HG03060 (cell line): ENCODE results near the gene TAF1B.

ENCODE experiments used
- ATAC-seq: cut with Tn5 transposase; IDR thresholded peaks from one replicate; pipeline ENCODE4 v1.9.1; 2021; ENCODE audit warnings: low read depth, moderate number of reproducible peaks; ENCODE audit not compliant: unreplicated experiment

The TAF1B gene

GRCh38 chr2:9937258-9937657, 94.0 kb downstream of the TAF1B start:
- ATAC-seq, result no peak

GRCh38 chr2:9937968-9938367, 94.7 kb downstream of the TAF1B start:
- ATAC-seq, result no peak

DNA sequence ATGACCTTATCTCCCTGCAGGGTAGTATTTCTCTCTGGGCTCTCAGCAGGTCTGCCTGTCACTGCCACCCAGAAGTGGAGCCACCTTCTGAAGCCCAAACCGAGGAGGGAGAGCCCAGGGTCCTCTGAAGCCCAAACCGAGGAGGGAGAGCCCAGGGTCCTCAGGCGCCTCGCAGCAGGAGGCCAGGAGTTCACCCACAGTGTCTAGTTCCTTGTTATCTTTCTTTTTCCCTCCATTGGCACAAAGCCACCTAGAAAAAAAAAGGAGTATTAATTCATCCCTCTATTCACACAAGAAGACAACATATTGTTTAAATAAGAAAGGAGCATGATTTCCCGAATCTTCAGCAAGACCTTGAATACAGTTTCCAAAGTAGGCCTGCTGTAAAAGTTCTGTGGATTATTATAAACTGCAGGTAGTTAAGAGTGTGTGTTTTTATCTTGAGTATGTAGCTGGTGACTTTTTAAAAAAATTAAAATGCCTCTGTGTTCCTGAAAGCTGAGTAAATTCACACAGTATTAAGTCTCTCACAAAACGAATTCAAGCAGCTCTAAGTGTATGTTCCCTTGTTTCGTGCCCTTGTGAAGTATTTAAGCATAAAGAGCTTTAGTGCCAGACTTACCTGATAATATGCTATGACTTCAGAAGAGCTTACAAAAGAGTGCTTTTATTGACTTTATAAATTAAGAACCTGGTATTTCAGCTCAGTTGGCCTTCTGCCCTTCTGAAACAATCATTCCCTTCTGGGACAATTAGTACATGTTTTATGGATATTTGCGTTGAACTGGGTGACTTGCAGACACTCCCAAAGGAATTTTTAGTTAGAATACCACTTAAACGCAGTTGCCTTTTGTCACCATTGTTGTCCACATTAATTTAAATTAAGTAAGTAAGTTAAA, 96.6 kb downstream of the TAF1B start:
- no peak for ATAC-seq

DNA sequence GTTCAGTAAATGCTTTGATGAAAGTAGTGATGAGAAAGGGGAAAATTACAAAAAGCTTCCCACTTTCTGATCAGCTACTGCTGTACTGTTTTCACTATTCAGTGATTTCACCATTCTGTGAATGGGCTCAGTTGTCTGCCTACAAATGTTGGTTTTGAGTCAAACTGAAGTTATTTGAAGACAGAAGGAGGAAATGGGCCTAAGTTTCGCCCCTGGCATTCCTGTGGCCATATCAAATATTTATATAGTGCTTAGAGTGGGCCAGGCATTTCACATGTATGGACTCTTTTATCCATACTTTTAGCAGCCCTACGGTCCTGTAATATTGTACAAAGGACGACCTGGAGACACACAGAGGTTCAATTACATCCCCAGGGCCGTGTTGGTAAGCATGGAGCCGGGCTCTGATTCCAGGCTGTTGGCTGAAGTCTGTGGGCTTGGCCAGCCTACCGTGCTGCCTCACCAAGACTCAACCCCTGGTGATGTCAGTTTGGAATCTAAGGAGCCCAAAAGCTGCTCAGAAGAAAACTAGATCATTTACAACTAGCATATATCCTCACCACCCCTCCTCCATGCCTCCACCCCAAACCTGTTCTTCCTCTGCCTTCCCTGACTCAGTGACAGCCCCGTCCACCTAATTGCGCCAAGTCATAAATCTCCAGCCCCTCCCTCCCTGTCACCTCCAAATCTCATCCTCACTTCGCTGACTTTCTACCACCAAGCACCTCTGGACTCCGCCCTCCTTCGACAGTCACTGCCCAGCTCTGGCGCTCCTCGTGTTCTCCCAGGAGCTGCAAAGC, 98.1 kb downstream of the TAF1B start:
- ATAC-seq, result no peak

GRCh38 chr2:9941996-9942390, 98.7 kb downstream of the TAF1B start:
- no peak for ATAC-seq

DNA sequence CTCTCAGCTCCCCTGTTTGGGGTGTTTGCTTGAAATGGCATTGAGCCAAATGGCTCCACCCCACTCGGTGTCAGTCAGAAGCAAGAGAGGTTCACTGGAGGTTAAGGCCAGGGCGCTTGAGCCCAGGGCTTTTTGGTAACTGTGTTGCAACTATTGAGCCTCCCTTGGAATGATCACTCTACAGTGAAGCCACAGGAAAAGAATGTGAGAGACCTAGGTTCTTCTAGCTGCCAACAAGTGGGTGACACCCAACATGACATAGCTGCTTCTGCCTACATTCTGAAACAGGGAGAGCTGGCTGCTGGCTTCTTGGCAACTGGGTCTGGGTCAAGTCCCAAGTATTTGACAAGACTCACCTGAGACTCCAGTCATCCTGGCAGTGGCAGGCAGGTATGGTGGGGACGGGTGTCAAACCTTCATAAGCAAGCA, 101.1 kb downstream of the TAF1B start:
- ATAC-seq, result no peak

DNA sequence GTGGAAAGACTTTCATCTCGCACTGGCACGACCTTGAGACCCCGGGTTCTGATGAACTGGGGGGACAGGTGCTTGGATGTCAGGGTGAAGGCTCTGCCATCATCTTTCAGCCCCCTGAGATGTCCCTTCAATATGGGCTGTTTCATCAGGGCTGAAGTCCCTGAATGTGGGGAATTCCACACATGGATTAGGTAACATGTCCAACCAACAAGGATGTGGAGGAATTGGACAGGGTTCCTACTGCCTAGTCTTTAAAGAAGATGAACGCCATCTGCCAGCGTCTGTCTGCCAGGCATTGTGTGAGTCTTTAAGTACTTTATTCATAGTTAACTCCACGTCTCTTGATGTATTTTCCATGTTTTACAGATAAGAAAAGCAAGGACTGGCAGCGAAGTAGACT, 102.3 kb downstream of the TAF1B start:
- ATAC-seq, result no peak

- no peak for ATAC-seq
Observed at GRCh38 chr2:9946076-9946475, 102.8 kb downstream of the TAF1B start.

DNA sequence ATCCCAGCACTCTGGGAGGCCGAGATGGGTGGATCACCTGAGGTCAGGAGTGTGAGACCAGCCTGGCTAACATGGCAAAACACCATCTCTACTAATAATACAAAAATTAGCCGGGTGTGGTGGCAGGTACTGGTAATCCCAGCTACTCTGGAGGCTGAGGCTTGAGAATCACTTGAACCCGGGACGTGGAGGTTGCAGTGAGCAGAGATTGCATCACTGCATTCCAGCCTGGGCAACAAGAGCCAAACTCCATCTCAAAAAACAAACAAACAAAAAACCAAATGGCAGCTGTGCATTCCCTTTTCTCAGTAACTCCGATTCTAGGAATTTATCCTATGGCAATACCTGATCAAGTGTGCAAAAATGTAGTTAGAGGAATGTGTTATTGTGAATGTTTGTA, 103.5 kb downstream of the TAF1B start:
- ATAC-seq, result no peak

GRCh38 chr2:9948721-9949120, 105.4 kb downstream of the TAF1B start:
- no peak for ATAC-seq

DNA sequence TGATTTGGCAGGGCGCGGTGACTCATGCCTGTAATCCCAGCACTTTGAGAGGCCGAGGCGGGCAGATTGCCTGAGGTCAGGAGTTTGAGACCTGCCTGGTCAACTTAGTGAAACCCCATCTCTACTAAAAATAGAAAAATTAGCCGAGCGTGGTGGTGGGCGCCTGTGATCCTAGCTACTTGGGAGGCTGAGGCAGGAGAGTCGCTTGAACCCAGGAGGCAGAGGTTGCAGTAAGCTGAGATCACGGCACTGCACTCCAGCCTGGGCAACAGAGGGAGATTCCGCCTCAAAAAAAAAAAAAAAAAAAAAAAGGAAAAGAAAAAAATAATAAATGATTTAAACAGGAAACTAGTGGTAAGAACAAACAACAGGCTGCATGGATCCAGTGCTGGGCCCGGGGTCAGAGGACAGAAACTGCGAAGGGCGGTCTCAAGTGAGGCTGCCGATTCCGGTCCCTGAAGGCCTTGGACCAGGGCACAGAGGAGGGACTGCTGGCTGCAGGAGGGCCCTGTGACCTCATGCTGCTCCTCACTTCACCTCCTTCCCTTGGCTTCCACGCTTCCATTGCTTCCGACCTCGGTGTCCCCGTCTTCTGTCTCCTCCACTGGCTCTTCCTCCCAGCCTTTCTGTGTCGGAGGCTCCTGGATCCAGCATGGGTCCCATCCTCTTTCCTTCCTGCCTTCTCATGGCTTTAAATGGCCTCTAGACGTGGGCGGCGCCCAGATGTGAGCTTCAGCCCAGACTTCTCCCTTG, 106.1 kb downstream of the TAF1B start:
- ATAC-seq, result no peak

DNA sequence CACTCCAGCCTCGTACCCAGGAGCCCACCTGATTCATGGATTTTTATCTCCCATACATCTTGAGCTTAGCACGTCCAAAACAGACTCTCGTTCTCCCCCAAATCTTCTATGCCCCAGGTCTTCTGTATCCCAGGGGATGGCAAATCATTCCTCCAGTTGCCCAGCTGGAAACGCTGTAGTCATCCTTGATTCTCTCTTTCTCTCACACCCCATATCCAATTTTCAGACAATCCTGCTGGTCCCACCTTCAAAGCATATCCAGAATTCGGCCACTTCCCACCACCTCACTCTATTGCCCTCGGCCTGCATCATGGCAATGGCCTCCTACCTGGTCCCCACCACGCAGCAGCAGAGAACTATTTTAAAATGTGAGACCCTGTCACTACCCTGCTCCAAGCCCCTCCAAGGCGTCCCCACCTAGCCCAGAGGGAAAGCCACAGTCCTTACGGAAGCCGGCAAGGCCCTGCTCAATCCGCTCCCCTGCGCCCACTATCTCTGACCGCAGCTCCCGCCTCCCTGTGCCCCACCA, 106.8 kb downstream of the TAF1B start:
- ATAC-seq, result no peak

GRCh38 chr2:9950521-9951271, 107.4 kb downstream of the TAF1B start:
- ATAC-seq, result no peak

DNA sequence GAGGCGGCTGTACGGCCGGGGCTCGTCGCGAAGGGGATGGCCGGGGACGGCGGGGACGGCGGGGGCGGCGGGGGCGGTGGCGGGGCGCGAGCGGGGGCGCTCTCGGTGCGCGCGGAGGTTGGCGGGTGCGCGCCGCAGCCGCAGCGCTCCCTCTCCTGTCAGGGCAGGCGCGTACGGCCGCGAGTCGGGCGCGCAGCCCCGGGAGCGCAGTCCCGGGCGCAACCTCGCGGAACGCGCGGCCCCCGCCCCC, 107.9 kb downstream of the TAF1B start:
- peak; percentile 18 for ATAC-seq

DNA sequence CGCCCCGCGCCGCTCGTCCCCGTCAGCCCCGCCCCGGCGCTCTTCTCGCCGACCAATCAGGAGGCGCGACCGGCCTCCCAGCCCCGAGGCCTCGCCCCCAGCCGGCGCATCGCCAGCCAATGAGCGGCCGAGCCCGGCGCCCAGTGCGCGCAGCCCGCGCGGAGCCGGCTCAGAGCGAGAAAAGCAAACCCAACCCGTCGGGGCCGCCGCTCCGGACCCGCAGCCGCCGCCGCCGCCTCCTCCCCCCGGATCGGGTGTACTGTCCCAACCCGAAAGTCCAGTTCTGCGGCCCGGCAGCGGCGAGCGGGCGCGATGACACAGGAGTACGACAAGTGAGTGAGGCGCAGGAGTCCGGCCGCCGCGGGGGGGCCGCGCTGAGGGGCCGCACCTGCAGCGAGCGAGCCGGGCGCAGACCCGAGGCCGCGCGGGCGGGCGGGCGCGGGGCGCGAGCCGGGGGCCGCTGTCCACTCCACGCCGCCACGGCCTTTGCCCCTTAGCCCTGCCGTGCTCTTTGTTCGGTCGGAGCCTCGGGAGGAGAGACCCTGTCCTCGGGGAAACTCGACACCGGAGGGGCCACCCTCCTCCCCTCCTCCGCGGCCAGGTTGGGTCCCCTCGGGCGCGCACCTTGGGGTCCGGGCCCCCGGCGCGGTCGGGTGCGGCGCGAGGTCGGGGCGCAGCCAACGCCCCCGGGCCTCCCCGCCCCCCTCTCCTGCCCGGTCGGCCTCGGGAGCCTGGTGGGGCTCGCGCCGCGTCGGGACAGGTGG, 108.4 kb downstream of the TAF1B start, which contains the start of gene GRHL1:
GRHL1 (plus strand) TSS at position 172 of the 764 bp plus-strand sequence; CDS start at position 313, 141 bp downstream.
- ATAC-seq, result peak; percentile 77

DNA sequence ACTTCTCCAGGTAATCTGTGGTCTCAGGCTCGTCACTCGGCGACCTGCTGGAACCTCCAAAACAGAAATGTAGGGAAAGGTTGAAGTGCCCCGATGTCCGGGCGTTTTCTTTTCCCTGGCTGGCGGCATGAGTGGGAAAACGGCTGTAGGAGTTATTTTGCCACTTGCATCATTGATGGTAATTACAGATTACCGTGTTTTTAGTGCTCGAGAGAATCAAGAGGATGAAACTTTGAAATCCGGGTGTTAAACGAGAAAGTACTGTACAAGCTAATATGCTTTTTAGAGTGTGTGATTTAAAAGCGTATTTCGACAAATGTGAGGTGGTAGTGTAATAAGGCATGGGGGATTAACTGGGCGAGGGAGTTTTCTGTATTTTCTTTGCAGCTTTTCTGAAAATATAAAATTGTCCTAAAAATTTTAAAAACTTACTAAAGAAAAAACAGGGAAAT, 109.0 kb downstream of the TAF1B start:
- ATAC-seq, result no peak

DNA sequence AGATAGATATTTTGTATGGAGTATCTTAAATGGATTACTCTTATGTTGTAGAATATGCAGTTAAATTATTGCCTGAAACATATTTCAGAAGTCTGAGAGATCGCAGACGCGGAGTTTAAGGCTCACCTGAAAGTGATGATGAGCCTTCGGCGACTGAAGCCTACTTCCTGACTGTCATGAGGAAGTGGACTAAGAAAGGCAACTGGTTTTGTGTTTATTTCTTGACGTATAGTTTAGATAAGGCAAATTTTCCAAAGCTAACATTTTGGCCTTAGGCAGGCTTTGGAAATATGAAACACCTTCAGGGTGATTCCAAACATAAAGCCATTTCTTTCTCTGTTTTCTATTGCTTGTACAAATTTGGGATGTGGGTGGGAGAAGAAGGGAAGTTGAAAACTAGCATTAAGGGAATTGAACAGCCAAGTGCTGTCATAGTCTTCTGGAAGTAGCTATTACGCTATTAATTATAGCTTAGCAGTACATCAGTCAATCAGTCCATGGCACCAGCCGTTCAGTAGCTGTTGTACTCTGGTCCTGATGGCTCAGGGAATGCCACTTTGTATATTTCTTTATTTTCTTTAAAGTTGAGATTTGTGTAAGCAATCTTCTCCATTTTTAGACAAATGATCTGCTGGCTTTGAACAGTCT, 109.7 kb downstream of the TAF1B start:
- ATAC-seq, result no peak

- no peak for ATAC-seq
Observed at GRCh38 chr2:9954136-9954535, 110.9 kb downstream of the TAF1B start.

GRCh38 chr2:9958057-9958456, 114.8 kb downstream of the TAF1B start:
- no peak for ATAC-seq
